Right lobe of liver (tissue), 6 donors: ENCODE data around the gene ARHGEF7. TPM values are rescaled to one million over a fixed set of nuclear protein-coding genes. Genes with fewer than 3 reads are reported as not detected.

Experiments used
- ATAC-seq, 4 donors: fragments of 200-7000 bp; cut with Tn5 transposase; one replicate each; pipeline ENCODE4 v1.9.1; 2020; ENCODE audit warnings: mild to moderate bottlenecking in 4 of 4, moderate library complexity in 4 of 4
- DNase-seq, 3 donors: peaks; one replicate each; pipeline ENCODE4 v3.0.0-alpha.2; 2020
- H3K27ac ChIP-seq, 3 donors: fragments of 200-600 bp; one replicate each; pipeline ENCODE4 v1.8.0; 2022
- H3K27me3 ChIP-seq, 2 donors: fragments of 200-600 bp; one replicate each; pipeline ENCODE4 v1.8.0; 2022
- H3K36me3 ChIP-seq, 4 donors: fragments of 200-600 bp; sonication (generic) in 1 of 4; one replicate each; pipeline versions ENCODE4 v1.5.1 to v1.8.0; 2017 to 2022; ENCODE audit warnings: control low read depth in 1 of 4
- H3K4me1 ChIP-seq, 4 donors: fragments of 200-600 bp; sonication (generic) in 1 of 4; one replicate each; pipeline versions ENCODE4 v1.5.1 to v1.8.0; 2017 to 2022; ENCODE audit warnings: control low read depth in 1 of 4
- H3K4me3 ChIP-seq, 3 donors: fragments of 200-600 bp; one replicate each; pipeline ENCODE4 v1.8.0; 2022
- H3K9me3 ChIP-seq, 4 donors: fragments of 200-600 bp; sonication (generic) in 1 of 4; one replicate each; pipeline versions ENCODE4 v1.5.1 to v1.8.0; 2017 to 2022; ENCODE audit warnings: control low read depth in 1 of 4
- CTCF ChIP-seq, 4 donors: fragments of 200-600 bp in 3 of 4; fragments of 450-650 bp in 1 of 4; IDR thresholded peaks; one replicate each; pipeline versions ENCODE4 v1.5.1 to v1.8.0; 2016 to 2022; ENCODE audit warnings: antibody characterized with exemption in 4 of 4, mild to moderate bottlenecking in 2 of 4
- POLR2A ChIP-seq: fragments of 450-650 bp; IDR thresholded peaks from one replicate; pipeline ENCODE4 v1.6.1; 2017; ENCODE audit warnings: antibody characterized with exemption, mild to moderate bottlenecking
- WGBS: methylation state at CpG from one replicate; pipeline ENCODE4 v1.1.6; 2018; ENCODE audit warnings: low coverage, low lambda C conversion rate; ENCODE audit not compliant: insufficient coverage; ENCODE audit errors: missing lambda C conversion rate; 5-methylcytosine and 5-hydroxymethylcytosine counted together
- intact Hi-C, 2 donors: fragments of 100-400 bp; cut with DNase I; formaldehyde crosslinking; loops; one replicate each; pipeline versions ENCODE4 v1.11.2 to v1.14.1; 2022
- total RNA-seq, 6 experiments: library from RNA; depleted of rRNA in 2 of 6; stranded (reverse); fragments of >200 nt in 2 of 6; fragmentation: NEBNext Ultra II Directional in 3 of 6; extraction: Animal tissue kit (Norgen Biotek cat#: 25700) in 3 of 6; gene quantifications; one replicate each; pipeline versions ENCODE4 v1.1.0 to v1.2.4, GENCODE V29; 2016 to 2023
- donor health status: DM: no; HTN: yes; CAD: no.
- donor health status: DM: no; HTN: no; CAD: no.
- donor health status: DM: no; HTN: no; CAD: no.
- donor health status: DM: no; HTN: yes; CAD: no.
- donor health status: DM: no; HTN: yes; CAD: no.

Gene ARHGEF7
- total RNA-seq, 6 experiments from 2014 or later = 22.0 to 40.1 (median 33.8) TPM

- no peak for ATAC-seq
- H3K9me3 ChIP-seq = no peaks in the 10 kb centered on the region
- TF ChIP-seq CTCF (IDR thresholded peaks at IDR 0.05) (no peak), POLR2A (no peak)
- H3K4me3 ChIP-seq = no peak overlapping the region
- intact Hi-C loops = no loop called here
- H3K27me3 ChIP-seq = no peaks in the 10 kb centered on the region
- peaks cover 0 to 8% (median 3%) of the 10 kb centered on the region in 4 donors for H3K36me3 ChIP-seq
- H3K27ac ChIP-seq = no peak overlapping the region
- H3K4me1 ChIP-seq = no peaks in the 10 kb centered on the region
- no peak for DNase-seq
Measured at GRCh38 chr13:111261326-111261725, 146.2 kb downstream of the ARHGEF7 start.

- ATAC-seq = no peak
- no peak for TF ChIP-seq POLR2A
- TF ChIP-seq CTCF (IDR thresholded peaks at IDR 0.05) = no peak
- WGBS = 82% methylated on average over 2 of the region's 4 CpGs
Measured at GRCh38 chr13:111262281-111262680, 147.2 kb downstream of the ARHGEF7 start.

GRCh38 chr13:111262715-111263114, 147.6 kb downstream of the ARHGEF7 start:
- peaks cover 0 to 18% (median 6%) of the 10 kb centered on the region in 4 donors for H3K36me3 ChIP-seq
- no peaks in the 10 kb centered on the region for H3K9me3 ChIP-seq
- H3K27ac ChIP-seq = no peak overlapping the region
- no peak for ATAC-seq
- H3K27me3 ChIP-seq = no peaks in the 10 kb centered on the region
- H3K4me3 ChIP-seq = no peak overlapping the region
- intact Hi-C loops = no loop called here
- TF ChIP-seq CTCF (IDR thresholded peaks at IDR 0.05) = no peak
- no peak for TF ChIP-seq POLR2A
- 86% methylated on average over 1 of the region's 3 CpGs for WGBS
- DNase-seq = no peak
- H3K4me1 ChIP-seq = no peaks in the 10 kb centered on the region

More at GRCh38 chr13:111262281-111262680, 147.2 kb downstream of the ARHGEF7 start:
- peaks cover 0 to 13% (median 4%) of the 10 kb centered on the region in 4 donors for H3K36me3 ChIP-seq
- H3K27me3 ChIP-seq = no peaks in the 10 kb centered on the region
- intact Hi-C loops = no loop called here
- no peaks in the 10 kb centered on the region for H3K4me1 ChIP-seq
- no peaks in the 10 kb centered on the region for H3K9me3 ChIP-seq
- no peak for DNase-seq
- no peak overlapping the region for H3K27ac ChIP-seq
- H3K4me3 ChIP-seq = no peak overlapping the region

- DNase-seq (no peak), ATAC-seq (no peak)
- Histone ChIP-seq H3K27me3 (no peaks in the 10 kb centered on the region), H3K9me3 (no peaks in the 10 kb centered on the region), H3K4me3 (no peak overlapping the region), H3K4me1 (no peaks in the 10 kb centered on the region), H3K27ac (no peak overlapping the region), H3K36me3 (peaks cover 0 to 23% (median 10%) of the 10 kb centered on the region in 4 donors)
- TF ChIP-seq POLR2A (no peak), CTCF (IDR thresholded peaks at IDR 0.05) (no peak)
- intact Hi-C loops = no loop called here
- WGBS = 100% methylated on average over 1 of the region's 3 CpGs
Measured at GRCh38 chr13:111263566-111263965, 148.5 kb downstream of the ARHGEF7 start.
